ENCODE results near the gene TMEM252.

The TMEM252 gene

GRCh38 chr9:68541568-68541967 lies 885 bp upstream of the TMEM252 start:
- H3K27me3 ChIP-seq: no peaks in the 10 kb centered on the region
- no peaks in the 10 kb centered on the region for H3K36me3 ChIP-seq
- no peak for TF ChIP-seq Cebpa-rat (IDR thresholded peaks at IDR 0.05)

GRCh38 chr9:68538200-68538599 lies 2.5 kb downstream of the TMEM252 start:
- Histone ChIP-seq H3K9me3 (no peaks in the 10 kb centered on the region), H3K4me2 (no peak overlapping the region), H4K20me1 (no peaks in the 10 kb centered on the region), H3K27me3 (no peaks in the 10 kb centered on the region), H3K4me1 (peaks cover 5% of the 10 kb centered on the region; the same call in 1 of the 2 replicates), H3K36me3 (no peaks in the 10 kb centered on the region), H3K27ac (no peak overlapping the region), H3K9ac (no peak overlapping the region), H3K4me3 (no peak overlapping the region)
- TF ChIP-seq Cebpa-rat (IDR thresholded peaks at IDR 0.05): no peak

More at GRCh38 chr9:68541568-68541967, 885 bp upstream of the TMEM252 start:
- H3K4me3 ChIP-seq: no peak overlapping the region
- H3K4me1 ChIP-seq: peaks cover 20% of the 10 kb centered on the region
- H3K9me3 ChIP-seq: no peaks in the 10 kb centered on the region
- no peak overlapping the region for H3K4me2 ChIP-seq
- H3K9ac ChIP-seq: no peak overlapping the region
- H3K27ac ChIP-seq: no peak overlapping the region
- H4K20me1 ChIP-seq: no peaks in the 10 kb centered on the region

GRCh38 chr9:68537616-68537880 lies 3.1 kb downstream of the TMEM252 start:
- H3K9ac ChIP-seq: no peak overlapping the region
- H3K27me3 ChIP-seq: no peaks in the 10 kb centered on the region
- no peaks in the 10 kb centered on the region for H4K20me1 ChIP-seq
- H3K36me3 ChIP-seq: no peaks in the 10 kb centered on the region
- TF ChIP-seq Cebpa-rat (IDR thresholded peaks at IDR 0.05): no peak
- H3K4me2 ChIP-seq: no peak overlapping the region
- no peak overlapping the region for H3K27ac ChIP-seq
- H3K4me1 ChIP-seq: peaks cover 5% of the 10 kb centered on the region; the same call in 1 of the 2 replicates
- H3K4me3 ChIP-seq: no peak overlapping the region
- no peaks in the 10 kb centered on the region for H3K9me3 ChIP-seq

DNA sequence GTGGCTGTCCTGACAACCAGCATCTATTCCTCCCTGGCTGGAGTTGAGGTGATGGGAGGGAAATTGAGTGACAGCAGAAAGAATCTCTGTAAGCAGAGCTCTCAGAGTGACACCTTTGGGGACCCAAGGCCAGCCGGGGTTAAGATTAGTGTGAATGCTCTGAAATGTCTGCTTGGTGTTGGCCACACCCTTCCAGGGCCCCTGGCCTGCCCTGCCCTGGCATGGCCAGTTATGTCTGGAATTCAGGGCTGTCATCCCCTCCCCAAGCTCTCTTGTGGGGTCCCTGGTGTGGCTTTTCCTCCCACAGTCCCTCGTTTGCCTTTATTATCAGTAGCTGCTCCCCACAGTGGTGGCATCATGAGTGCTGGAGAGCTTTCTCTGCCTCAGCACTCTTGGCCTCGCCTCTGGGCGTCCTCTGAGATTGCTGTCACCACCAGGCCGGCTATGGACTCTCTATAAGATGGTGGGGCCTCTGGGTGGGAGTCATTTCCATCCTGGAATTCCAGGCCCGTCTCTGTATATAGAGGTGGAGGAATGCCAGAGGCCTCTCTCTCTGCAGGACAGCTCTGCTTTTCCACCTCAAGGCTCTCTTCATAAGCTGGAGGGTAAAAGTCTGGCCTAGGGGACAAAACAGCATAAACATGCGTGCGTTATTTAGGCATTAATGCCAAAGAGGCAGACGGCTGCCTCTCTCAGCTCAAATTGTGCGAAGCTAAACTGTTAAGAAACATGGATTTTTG lies 3.6 kb downstream of the TMEM252 start:
- H3K4me1 ChIP-seq: peaks cover 5% of the 10 kb centered on the region; the same call in 1 of the 2 replicates
- no peak overlapping the region for H3K4me3 ChIP-seq
- H4K20me1 ChIP-seq: no peaks in the 10 kb centered on the region
- H3K36me3 ChIP-seq: no peaks in the 10 kb centered on the region
- H3K9me3 ChIP-seq: no peaks in the 10 kb centered on the region
- H3K27me3 ChIP-seq: no peaks in the 10 kb centered on the region
- no peak for TF ChIP-seq Cebpa-rat (IDR thresholded peaks at IDR 0.05)
- H3K9ac ChIP-seq: no peak overlapping the region
- no peak overlapping the region for H3K4me2 ChIP-seq
- no peak overlapping the region for H3K27ac ChIP-seq

- no peaks in the 10 kb centered on the region for H3K27me3 ChIP-seq
- no peak overlapping the region for H3K27ac ChIP-seq
Measured at GRCh38 chr9:68533678-68534077, 7.0 kb downstream of the TMEM252 start.

GRCh38 chr9:68532131-68532530 lies 8.6 kb downstream of the TMEM252 start:
- Histone ChIP-seq H3K27ac (no peak overlapping the region), H4K20me1 (no peaks in the 10 kb centered on the region), H3K4me3 (no peak overlapping the region), H3K9me3 (no peaks in the 10 kb centered on the region), H3K27me3 (no peaks in the 10 kb centered on the region), H3K4me1 (no peaks in the 10 kb centered on the region), H3K9ac (no peak overlapping the region), H3K36me3 (no peaks in the 10 kb centered on the region), H3K4me2 (no peak overlapping the region)
- no peak for TF ChIP-seq Cebpa-rat (IDR thresholded peaks at IDR 0.05)

More at GRCh38 chr9:68533678-68534077, 7.0 kb downstream of the TMEM252 start:
- Histone ChIP-seq H3K36me3 (no peaks in the 10 kb centered on the region), H3K9ac (no peak overlapping the region), H3K4me3 (no peak overlapping the region), H3K4me2 (no peak overlapping the region), H4K20me1 (no peaks in the 10 kb centered on the region), H3K9me3 (no peaks in the 10 kb centered on the region), H3K4me1 (no peaks in the 10 kb centered on the region)
- no peak for TF ChIP-seq Cebpa-rat (IDR thresholded peaks at IDR 0.05)

GRCh38 chr9:68530618-68531017 lies 10.1 kb downstream of the TMEM252 start:
- H3K9ac ChIP-seq: no peak overlapping the region
- no peak overlapping the region for H3K4me3 ChIP-seq
- H3K9me3 ChIP-seq: no peaks in the 10 kb centered on the region
- H3K36me3 ChIP-seq: no peaks in the 10 kb centered on the region
- H3K4me2 ChIP-seq: no peak overlapping the region
- no peaks in the 10 kb centered on the region for H3K27me3 ChIP-seq
- H3K4me1 ChIP-seq: no peaks in the 10 kb centered on the region
- no peak for TF ChIP-seq Cebpa-rat (IDR thresholded peaks at IDR 0.05)
- H4K20me1 ChIP-seq: no peaks in the 10 kb centered on the region
- H3K27ac ChIP-seq: no peak overlapping the region

DNA sequence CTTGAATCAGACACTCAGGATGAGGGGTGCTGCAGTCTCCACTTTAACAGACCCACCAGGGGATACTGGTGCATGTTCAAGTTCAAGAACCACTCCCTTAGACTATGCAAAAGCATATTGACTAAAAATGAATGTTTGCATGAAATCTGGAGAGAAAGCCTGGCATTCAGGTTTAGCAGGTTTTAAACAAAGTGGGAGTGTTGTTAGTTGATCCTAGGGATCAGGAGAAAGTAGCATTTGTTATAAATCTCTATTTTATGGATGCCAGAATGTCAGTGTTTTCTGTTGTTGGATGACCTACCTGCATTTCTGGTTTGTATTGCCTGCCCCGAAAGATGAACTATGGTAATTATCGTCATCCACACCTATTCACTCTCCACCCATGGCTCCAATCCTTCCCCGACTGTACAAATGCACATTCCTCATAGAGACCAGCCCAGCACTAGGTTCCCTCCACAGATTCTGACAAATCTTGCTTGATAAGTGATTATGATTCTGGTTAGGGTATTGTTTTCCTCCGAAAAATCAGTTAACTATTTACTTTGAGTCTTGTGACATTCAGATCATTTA lies 17.2 kb downstream of the TMEM252 start:
- H3K36me3 ChIP-seq: no peaks in the 10 kb centered on the region
- H4K20me1 ChIP-seq: no peaks in the 10 kb centered on the region
- no peak overlapping the region for H3K9ac ChIP-seq
- no peak overlapping the region for H3K4me3 ChIP-seq
- H3K27me3 ChIP-seq: no peaks in the 10 kb centered on the region
- H3K27ac ChIP-seq: no peak overlapping the region
- TF ChIP-seq Cebpa-rat (IDR thresholded peaks at IDR 0.05): no peak
- H3K4me1 ChIP-seq: no peaks in the 10 kb centered on the region
- H3K4me2 ChIP-seq: no peak overlapping the region
- H3K9me3 ChIP-seq: no peaks in the 10 kb centered on the region

GRCh38 chr9:68522954-68523353 lies 17.7 kb downstream of the TMEM252 start:
- no peak overlapping the region for H3K9ac ChIP-seq
- no peak overlapping the region for H3K27ac ChIP-seq
- no peaks in the 10 kb centered on the region for H3K36me3 ChIP-seq
- H3K4me1 ChIP-seq: no peaks in the 10 kb centered on the region
- TF ChIP-seq Cebpa-rat (IDR thresholded peaks at IDR 0.05): no peak
- no peaks in the 10 kb centered on the region for H4K20me1 ChIP-seq
- H3K9me3 ChIP-seq: peaks cover 3% of the 10 kb centered on the region
- no peak overlapping the region for H3K4me3 ChIP-seq
- no peaks in the 10 kb centered on the region for H3K27me3 ChIP-seq
- H3K4me2 ChIP-seq: no peak overlapping the region

GRCh38 chr9:68522131-68522530 lies 18.6 kb downstream of the TMEM252 start:
- no peak overlapping the region for H3K9ac ChIP-seq
- H3K27ac ChIP-seq: no peak overlapping the region
- no peak overlapping the region for H3K4me3 ChIP-seq
- no peak for TF ChIP-seq Cebpa-rat (IDR thresholded peaks at IDR 0.05)
- H3K4me2 ChIP-seq: no peak overlapping the region
- H3K9me3 ChIP-seq: peaks cover 7% of the 10 kb centered on the region
- H4K20me1 ChIP-seq: no peaks in the 10 kb centered on the region
- H3K27me3 ChIP-seq: no peaks in the 10 kb centered on the region
- H3K4me1 ChIP-seq: no peaks in the 10 kb centered on the region
- no peaks in the 10 kb centered on the region for H3K36me3 ChIP-seq
